ENCODE results near the gene KRTAP9-4.

DNA sequence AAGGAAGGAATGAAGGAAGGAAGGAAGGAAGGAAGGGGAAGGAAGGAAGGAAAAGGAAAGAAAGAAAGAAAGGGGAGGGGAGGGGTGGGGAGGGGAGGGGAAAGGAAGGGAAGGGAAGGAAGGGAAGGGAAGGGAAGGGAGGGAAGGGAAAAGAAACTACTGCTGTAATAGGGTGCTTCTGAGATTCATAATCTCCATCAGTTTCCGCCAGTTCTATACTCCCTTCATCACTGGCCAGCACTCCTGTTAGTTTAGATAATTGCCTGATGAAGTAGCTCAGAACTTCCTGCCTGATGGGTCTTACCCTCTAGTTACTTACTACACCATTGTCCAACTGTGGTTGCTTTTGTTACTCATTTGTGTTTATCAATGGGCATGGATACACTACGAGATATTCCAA, 13.7 kb downstream of the KRTAP9-4 start:
- TF ChIP-seq, protein P1, sequence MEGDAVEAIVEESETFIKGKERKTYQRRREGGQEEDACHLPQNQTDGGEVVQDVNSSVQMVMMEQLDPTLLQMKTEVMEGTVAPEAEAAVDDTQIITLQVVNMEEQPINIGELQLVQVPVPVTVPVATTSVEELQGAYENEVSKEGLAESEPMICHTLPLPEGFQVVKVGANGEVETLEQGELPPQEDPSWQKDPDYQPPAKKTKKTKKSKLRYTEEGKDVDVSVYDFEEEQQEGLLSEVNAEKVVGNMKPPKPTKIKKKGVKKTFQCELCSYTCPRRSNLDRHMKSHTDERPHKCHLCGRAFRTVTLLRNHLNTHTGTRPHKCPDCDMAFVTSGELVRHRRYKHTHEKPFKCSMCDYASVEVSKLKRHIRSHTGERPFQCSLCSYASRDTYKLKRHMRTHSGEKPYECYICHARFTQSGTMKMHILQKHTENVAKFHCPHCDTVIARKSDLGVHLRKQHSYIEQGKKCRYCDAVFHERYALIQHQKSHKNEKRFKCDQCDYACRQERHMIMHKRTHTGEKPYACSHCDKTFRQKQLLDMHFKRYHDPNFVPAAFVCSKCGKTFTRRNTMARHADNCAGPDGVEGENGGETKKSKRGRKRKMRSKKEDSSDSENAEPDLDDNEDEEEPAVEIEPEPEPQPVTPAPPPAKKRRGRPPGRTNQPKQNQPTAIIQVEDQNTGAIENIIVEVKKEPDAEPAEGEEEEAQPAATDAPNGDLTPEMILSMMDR (IDR thresholded peaks at IDR 0.05; ENCODE audit: low read depth, low read length, poor library complexity, severe bottlenecking), result no peak
- TF ChIP-seq EZH2phosphoT487 (IDR thresholded peaks at IDR 0.05; ENCODE audit: borderline replicate concordance, low read length), result no peak
